ENCODE data around the gene CYP27C1.
A peak's percentile ranks its signal among the peaks of the same experiment; 100 is the strongest.
"Not testable (repeated sequence)": the region's sequence is repeated elsewhere in the genome, so short reads cannot be mapped to it uniquely, and the experiment has no call there.

The CYP27C1 gene

GRCh38 chr2:127220102-127220767 is at the start of gene CYP27C1:
Gene CYP27C1, minus strand, starts transcription at chr2:127220299. Its CDS starts 29 bp downstream, at chr2:127220270.
- peaks cover 75% of the 10 kb centered on the region for H3K27me3 Mint-ChIP-seq

GRCh38 chr2:127261804-127262406 is 41.8 kb upstream of the CYP27C1 start:
- no peak for DNase-seq (ENCODE audit: low spot score in 2 of 2)

More at GRCh38 chr2:127220102-127220767, at the start of gene CYP27C1:
- Mint-ChIP-seq H3K4me3 (peak within 1 kb of the TSS; percentile 79), H3K27ac (ENCODE audit: low read depth) (no peak within 1 kb of the TSS), H3K9me3 (peaks cover 6% of the 10 kb centered on the region), H3K4me1 (peaks cover 22% of the 10 kb centered on the region), H3K36me3 (ENCODE audit: insufficient read depth) (peaks cover 2% of the 10 kb centered on the region)
- ATAC-seq (replicated peaks; ENCODE audit: extremely low read depth, poor library complexity, severe bottlenecking): no peak
- DNase-seq (ENCODE audit: low spot score in 2 of 2): no peak

GRCh38 chr2:127259355-127259754 is 39.3 kb upstream of the CYP27C1 start:
- no peak for DNase-seq (ENCODE audit: low spot score in 2 of 2)
- Mint-ChIP-seq H3K36me3 (ENCODE audit: insufficient read depth) (peaks cover 31% of the 10 kb centered on the region), H3K27ac (ENCODE audit: low read depth) (peak overlapping the region; percentile 74), H3K27me3 (no peaks in the 10 kb centered on the region), H3K9me3 (no peaks in the 10 kb centered on the region), H3K4me3 (no peak overlapping the region), H3K4me1 (no peaks in the 10 kb centered on the region)
- ATAC-seq (replicated peaks; ENCODE audit: extremely low read depth, poor library complexity, severe bottlenecking): no peak

More at GRCh38 chr2:127261804-127262406, 41.8 kb upstream of the CYP27C1 start:
- Mint-ChIP-seq H3K4me1 (no peaks in the 10 kb centered on the region), H3K9me3 (no peaks in the 10 kb centered on the region), H3K27me3 (no peaks in the 10 kb centered on the region), H3K36me3 (ENCODE audit: insufficient read depth) (peaks cover 44% of the 10 kb centered on the region), H3K4me3 (no peak overlapping the region), H3K27ac (ENCODE audit: low read depth) (no peak overlapping the region)
- ATAC-seq (replicated peaks; ENCODE audit: extremely low read depth, poor library complexity, severe bottlenecking): no peak

- no peaks in the 10 kb centered on the region for H3K27me3 Mint-ChIP-seq
- H3K4me3 Mint-ChIP-seq: no peak overlapping the region
- H3K27ac Mint-ChIP-seq (ENCODE audit: low read depth): no peak overlapping the region
- no peaks in the 10 kb centered on the region for H3K9me3 Mint-ChIP-seq
- H3K36me3 Mint-ChIP-seq (ENCODE audit: insufficient read depth): peaks cover 29% of the 10 kb centered on the region
- ATAC-seq (replicated peaks; ENCODE audit: extremely low read depth, poor library complexity, severe bottlenecking) (no peak), DNase-seq (ENCODE audit: low spot score in 2 of 2) (no peak)
- no peaks in the 10 kb centered on the region for H3K4me1 Mint-ChIP-seq
These were observed 36.8 kb upstream of the CYP27C1 start for GRCh38 chr2:127256866-127257265.

GRCh38 chr2:127256381-127256780 is 36.3 kb upstream of the CYP27C1 start:
- Mint-ChIP-seq H3K9me3 (no peaks in the 10 kb centered on the region), H3K4me3 (no peak overlapping the region), H3K36me3 (ENCODE audit: insufficient read depth) (peaks cover 31% of the 10 kb centered on the region), H3K4me1 (no peaks in the 10 kb centered on the region), H3K27ac (ENCODE audit: low read depth) (no peak overlapping the region), H3K27me3 (no peaks in the 10 kb centered on the region)
- ATAC-seq (replicated peaks; ENCODE audit: extremely low read depth, poor library complexity, severe bottlenecking) (no peak), DNase-seq (ENCODE audit: low spot score in 2 of 2) (no peak)

- Mint-ChIP-seq H3K36me3 (ENCODE audit: insufficient read depth) (peaks cover 29% of the 10 kb centered on the region), H3K27ac (ENCODE audit: low read depth) (peak overlapping the region; percentile 3), H3K4me3 (no peak overlapping the region), H3K27me3 (no peaks in the 10 kb centered on the region), H3K9me3 (no peaks in the 10 kb centered on the region), H3K4me1 (no peaks in the 10 kb centered on the region)
- ATAC-seq (replicated peaks; ENCODE audit: extremely low read depth, poor library complexity, severe bottlenecking) (no peak), DNase-seq (ENCODE audit: low spot score in 2 of 2) (no peak)
These were observed 35.6 kb upstream of the CYP27C1 start for GRCh38 chr2:127255721-127256120.

- Mint-ChIP-seq H3K27me3 (no peaks in the 10 kb centered on the region), H3K4me3 (no peak overlapping the region), H3K9me3 (no peaks in the 10 kb centered on the region), H3K4me1 (no peaks in the 10 kb centered on the region), H3K27ac (ENCODE audit: low read depth) (peak overlapping the region; percentile 3), H3K36me3 (ENCODE audit: insufficient read depth) (peaks cover 24% of the 10 kb centered on the region)
- ATAC-seq (replicated peaks; ENCODE audit: extremely low read depth, poor library complexity, severe bottlenecking) (no peak), DNase-seq (ENCODE audit: low spot score in 2 of 2) (no peak)
These were observed 35.0 kb upstream of the CYP27C1 start for GRCh38 chr2:127255146-127255545.

- no peak overlapping the region for H3K4me3 Mint-ChIP-seq
- peak overlapping the region; percentile 3 for H3K27ac Mint-ChIP-seq (ENCODE audit: low read depth)
- H3K27me3 Mint-ChIP-seq: no peaks in the 10 kb centered on the region
- peaks cover 20% of the 10 kb centered on the region for H3K36me3 Mint-ChIP-seq (ENCODE audit: insufficient read depth)
- H3K9me3 Mint-ChIP-seq: no peaks in the 10 kb centered on the region
- no peak for DNase-seq (ENCODE audit: low spot score in 2 of 2)
- ATAC-seq (replicated peaks; ENCODE audit: extremely low read depth, poor library complexity, severe bottlenecking): no peak
- no peaks in the 10 kb centered on the region for H3K4me1 Mint-ChIP-seq
These were observed 34.4 kb upstream of the CYP27C1 start for GRCh38 chr2:127254386-127254981.

GRCh38 chr2:127241184-127241583 is 21.1 kb upstream of the CYP27C1 start:
- not testable (repeated sequence) for H3K4me1 Mint-ChIP-seq; H3K9me3 Mint-ChIP-seq; H3K36me3 Mint-ChIP-seq (ENCODE audit: insufficient read depth); H3K27me3 Mint-ChIP-seq; ATAC-seq (replicated peaks; ENCODE audit: extremely low read depth, poor library complexity, severe bottlenecking); DNase-seq (ENCODE audit: low spot score in 2 of 2); H3K4me3 Mint-ChIP-seq; H3K27ac Mint-ChIP-seq (ENCODE audit: low read depth)

- H3K4me3 Mint-ChIP-seq: no peak overlapping the region
- DNase-seq (ENCODE audit: low spot score in 2 of 2): no peak
- ATAC-seq (replicated peaks; ENCODE audit: extremely low read depth, poor library complexity, severe bottlenecking): no peak
- H3K27me3 Mint-ChIP-seq: no peaks in the 10 kb centered on the region
- H3K4me1 Mint-ChIP-seq: no peaks in the 10 kb centered on the region
- H3K27ac Mint-ChIP-seq (ENCODE audit: low read depth): no peak overlapping the region
- H3K36me3 Mint-ChIP-seq (ENCODE audit: insufficient read depth): no peaks in the 10 kb centered on the region
- peaks cover 9% of the 10 kb centered on the region for H3K9me3 Mint-ChIP-seq
These were observed 19.3 kb upstream of the CYP27C1 start for GRCh38 chr2:127239395-127239794.

- not testable (repeated sequence) for ATAC-seq (replicated peaks; ENCODE audit: extremely low read depth, poor library complexity, severe bottlenecking); H3K9me3 Mint-ChIP-seq; DNase-seq (ENCODE audit: low spot score in 2 of 2); H3K36me3 Mint-ChIP-seq (ENCODE audit: insufficient read depth); H3K4me3 Mint-ChIP-seq; H3K27me3 Mint-ChIP-seq; H3K4me1 Mint-ChIP-seq; H3K27ac Mint-ChIP-seq (ENCODE audit: low read depth)
These were observed 17.7 kb upstream of the CYP27C1 start for GRCh38 chr2:127237768-127238167.

GRCh38 chr2:127235082-127235702 is 15.1 kb upstream of the CYP27C1 start:
- ATAC-seq (replicated peaks; ENCODE audit: extremely low read depth, poor library complexity, severe bottlenecking) (no peak), DNase-seq (ENCODE audit: low spot score in 2 of 2) (no peak)
- Mint-ChIP-seq H3K4me1 (no peaks in the 10 kb centered on the region), H3K27ac (ENCODE audit: low read depth) (no peak overlapping the region), H3K27me3 (peaks cover under 1% of the 10 kb centered on the region), H3K9me3 (peaks cover 9% of the 10 kb centered on the region), H3K36me3 (ENCODE audit: insufficient read depth) (no peaks in the 10 kb centered on the region), H3K4me3 (no peak overlapping the region)
